Heart left ventricle (tissue), 13 donors: ENCODE data around the gene SRD5A3.

Experiments used
- CTCF ChIP-seq, 12 donors: fragments of 200-600 bp; sonication (generic) in 4 of 12; IDR thresholded peaks; one replicate each; pipeline versions ENCODE4 v1.5.0 to v1.8.0; 2018 to 2022; ENCODE audit warnings: antibody characterized with exemption in 12 of 12, mild to moderate bottlenecking in 5 of 12
- POLR2A ChIP-seq, 2 donors: fragments of 450-650 bp; IDR thresholded peaks; one replicate each; pipeline ENCODE4 v1.6.1; 2017; ENCODE audit warnings: antibody characterized with exemption in 2 of 2, mild to moderate bottlenecking in 2 of 2, moderate library complexity in 2 of 2
- donor health status: ischemic (EF 13 %, LVEDD 7.1; RV severe dilation, severe dysfunction).
- donor health status: DM: no; HTN: yes; CAD: no.
- donor health status: DM: no; HTN: no; CAD: no.
- donor health status: ischemic (EF 25% LVEDD 6.9; RV normal size, moderate dysfunction).
- donor health status: ischemic (EF 25% LVEDD 5.7; RV mildly dilated, moderate dysfunction).
- donor health status: ischemic (EF 35%, LVEDD 5.7; RV mildly dilated, moderate dysfunction).
- donor health status: nonischemic (EF 11% LVEDD 7.7; RV severe dilation, severe dysfunction).
- donor health status: DM: yes; HTN: yes; CAD: no.
- donor health status: PGD.
- donor health status: ischemic (EF 29% LVEDD 5.4; RV normal size, mild dysfunction).
- donor health status: nonischemic (EF 23%, LVEDD 6.1; RV moderate dilation, normal function).

- TF ChIP-seq POLR2A (IDR thresholded peaks at IDR 0.05): no peak
- TF ChIP-seq CTCF (IDR thresholded peaks at IDR 0.05): no peak
Measured at GRCh38 chr4:55410431-55410830, 64.4 kb downstream of the SRD5A3 start.
